HG02759 (cell line): Measurements from ENCODE around the gene RUBCN.

ENCODE experiments used
- ATAC-seq: cut with Tn5 transposase; IDR thresholded peaks from one replicate; pipeline ENCODE4 v1.9.1; 2021; ENCODE audit warnings: mild to moderate bottlenecking, moderate library complexity; ENCODE audit not compliant: unreplicated experiment

The RUBCN gene

GRCh38 chr3:197736491-197737318 lies at the start of gene RUBCN:
RUBCN (minus strand) TSS chr3:197736904; CDS start chr3:197736719, 185 bp downstream.
- peak; percentile 86 for ATAC-seq

GRCh38 chr3:197784019-197784585 lies 47.4 kb upstream of the RUBCN start:
- no peak for ATAC-seq

GRCh38 chr3:197782230-197782629 lies 45.5 kb upstream of the RUBCN start:
- ATAC-seq: peak; percentile 69

DNA sequence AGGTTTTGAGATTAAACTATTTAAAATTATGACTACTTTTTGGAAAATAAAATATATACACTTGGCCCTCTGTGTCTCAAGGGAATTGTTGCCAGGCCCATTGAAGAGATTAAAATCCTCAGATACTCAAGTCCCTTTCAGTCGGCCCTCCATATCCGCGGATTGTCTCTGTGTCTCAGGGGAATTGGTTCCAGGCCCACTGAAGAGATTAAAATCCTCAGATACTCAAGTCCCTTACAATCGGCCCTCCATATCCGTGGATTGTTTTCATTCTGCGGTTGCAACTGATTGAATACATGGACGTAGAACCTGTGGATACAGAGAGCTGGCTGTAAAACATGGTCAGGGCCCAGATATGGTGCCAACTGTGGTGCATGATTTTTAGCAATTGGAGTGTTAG lies 38.6 kb upstream of the RUBCN start:
- no peak for ATAC-seq

DNA sequence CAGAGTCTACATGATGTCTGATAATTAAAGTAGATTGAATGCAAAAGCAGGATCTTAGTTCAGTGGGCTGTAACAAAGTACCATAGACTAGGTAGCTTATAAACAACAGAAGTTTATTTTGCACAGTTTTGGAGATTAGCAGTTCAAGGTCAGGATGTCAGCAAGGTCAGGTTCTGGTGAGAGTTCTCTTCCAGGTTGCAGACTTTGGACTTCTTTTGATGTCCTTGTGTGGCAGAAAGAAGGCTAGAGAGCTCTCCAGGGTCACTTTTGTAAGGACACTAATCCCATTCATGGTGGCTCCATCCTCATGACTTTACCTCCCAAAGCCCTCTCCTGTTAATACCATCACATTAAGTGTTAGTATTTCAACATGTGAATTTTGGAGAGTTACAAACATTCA lies 25.1 kb upstream of the RUBCN start:
- ATAC-seq: no peak

GRCh38 chr3:197758512-197758911 lies 21.8 kb upstream of the RUBCN start:
- ATAC-seq: no peak

- no peak for ATAC-seq
Measured at GRCh38 chr3:197756704-197757103, 20.0 kb upstream of the RUBCN start.

DNA sequence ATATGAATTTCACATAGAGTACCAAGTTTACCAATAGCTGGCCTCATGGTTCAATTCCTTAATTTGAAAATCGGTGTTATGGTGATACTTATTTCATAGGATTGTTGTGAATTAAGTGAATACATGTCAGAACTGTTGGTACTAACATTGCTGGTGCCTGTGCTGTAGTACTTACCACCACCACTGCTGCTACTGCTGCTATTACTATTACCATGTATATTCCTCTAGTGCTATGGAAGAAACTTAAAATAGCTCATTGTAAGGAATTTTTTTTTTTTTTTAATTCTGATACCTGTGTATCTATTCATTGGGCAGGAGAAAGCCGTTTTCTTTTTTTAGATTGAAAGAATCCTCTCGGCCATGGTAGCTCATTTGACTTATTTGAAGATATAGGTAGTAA lies 16.6 kb upstream of the RUBCN start:
- no peak for ATAC-seq

DNA sequence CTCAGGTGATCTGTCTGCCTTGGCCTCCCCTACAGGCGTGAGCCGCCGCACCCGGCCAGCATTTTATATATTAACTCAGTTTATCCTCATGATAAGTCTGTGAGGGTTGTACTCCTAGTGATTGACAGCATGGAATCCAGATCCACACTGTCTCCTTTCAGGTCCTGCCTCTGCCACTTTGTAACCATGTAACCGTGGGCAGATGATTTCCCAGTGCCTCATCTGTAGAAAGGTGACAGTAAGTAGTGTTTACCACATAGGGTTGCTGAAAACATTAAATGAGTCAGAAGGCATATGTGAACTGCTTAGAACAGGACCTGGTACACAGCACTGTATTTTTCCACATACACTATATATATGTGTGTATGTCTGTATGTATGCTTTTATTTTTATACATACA lies 15.4 kb upstream of the RUBCN start:
- no peak for ATAC-seq

- ATAC-seq: no peak
Measured at GRCh38 chr3:197750858-197751737, 14.4 kb upstream of the RUBCN start.

DNA sequence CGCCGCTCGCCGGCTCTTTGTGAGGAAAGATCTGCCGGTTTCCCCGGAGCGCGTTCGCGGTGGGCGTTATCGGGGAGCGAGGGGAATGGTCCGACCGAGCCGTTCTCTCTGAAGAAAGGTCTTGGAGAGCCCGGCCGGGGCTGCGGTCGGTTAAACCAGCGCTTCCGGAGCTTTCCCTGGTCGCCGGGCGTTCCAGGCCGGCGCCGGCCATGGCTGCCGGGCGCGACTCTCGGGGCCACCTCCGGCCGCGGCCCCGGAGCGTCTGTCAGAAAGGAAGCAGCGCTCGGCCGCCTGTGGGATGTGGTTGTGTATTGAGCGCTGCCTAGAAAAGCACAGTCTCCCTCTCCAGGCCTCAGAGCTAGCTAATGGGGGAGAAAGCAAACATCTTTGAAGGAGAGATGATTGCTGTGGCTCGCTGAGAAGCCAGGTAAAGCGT lies 13.7 kb upstream of the RUBCN start:
- peak; percentile 41 for ATAC-seq

DNA sequence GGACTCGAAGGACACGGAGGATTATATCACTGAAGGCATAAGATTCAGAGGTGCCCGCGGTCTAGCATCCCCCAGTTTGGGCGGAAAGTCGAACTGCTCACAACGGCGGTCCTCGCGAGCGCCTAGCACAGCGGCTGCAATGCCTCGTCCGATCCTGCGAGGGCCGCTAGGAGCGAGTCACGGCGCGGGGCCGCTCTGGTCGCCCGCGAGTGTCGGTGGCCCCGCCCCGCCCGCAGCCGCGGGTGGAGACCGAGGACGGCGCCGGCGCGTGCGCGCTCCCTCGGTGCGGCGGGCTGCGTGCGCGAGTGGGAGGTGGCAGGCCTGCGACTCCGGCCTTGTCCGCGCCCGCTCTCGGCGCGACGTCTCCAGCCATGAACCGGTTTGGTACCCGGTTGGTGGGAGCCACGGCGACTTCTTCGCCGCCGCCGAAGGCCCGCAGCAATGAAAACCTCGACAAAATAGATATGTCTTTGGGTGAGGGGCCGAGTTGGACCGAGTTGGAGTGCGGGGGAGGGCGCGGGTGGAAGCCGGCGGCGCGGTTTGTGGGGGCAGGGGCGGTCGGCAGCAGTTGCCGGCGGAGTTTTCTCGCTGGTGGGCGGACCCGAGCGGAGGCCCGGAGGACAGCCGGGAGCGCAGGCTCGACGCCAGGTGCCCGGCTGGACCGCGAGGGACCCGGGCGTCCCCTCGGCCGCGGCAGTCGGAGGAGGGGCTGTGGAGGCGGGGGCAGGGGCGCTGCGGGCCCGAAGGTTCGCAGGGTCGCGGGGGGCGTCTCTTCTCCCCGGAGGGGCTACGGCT lies 13.1 kb upstream of the RUBCN start, which contains the start of gene FYTTD1:
FYTTD1 (plus strand) TSS at position 283 of the 795 bp plus-strand sequence; CDS start at position 372, 89 bp downstream.
- peak; percentile 83 for ATAC-seq

GRCh38 chr3:197749315-197749600 lies 12.6 kb upstream of the RUBCN start:
- ATAC-seq: peak; percentile 34

DNA sequence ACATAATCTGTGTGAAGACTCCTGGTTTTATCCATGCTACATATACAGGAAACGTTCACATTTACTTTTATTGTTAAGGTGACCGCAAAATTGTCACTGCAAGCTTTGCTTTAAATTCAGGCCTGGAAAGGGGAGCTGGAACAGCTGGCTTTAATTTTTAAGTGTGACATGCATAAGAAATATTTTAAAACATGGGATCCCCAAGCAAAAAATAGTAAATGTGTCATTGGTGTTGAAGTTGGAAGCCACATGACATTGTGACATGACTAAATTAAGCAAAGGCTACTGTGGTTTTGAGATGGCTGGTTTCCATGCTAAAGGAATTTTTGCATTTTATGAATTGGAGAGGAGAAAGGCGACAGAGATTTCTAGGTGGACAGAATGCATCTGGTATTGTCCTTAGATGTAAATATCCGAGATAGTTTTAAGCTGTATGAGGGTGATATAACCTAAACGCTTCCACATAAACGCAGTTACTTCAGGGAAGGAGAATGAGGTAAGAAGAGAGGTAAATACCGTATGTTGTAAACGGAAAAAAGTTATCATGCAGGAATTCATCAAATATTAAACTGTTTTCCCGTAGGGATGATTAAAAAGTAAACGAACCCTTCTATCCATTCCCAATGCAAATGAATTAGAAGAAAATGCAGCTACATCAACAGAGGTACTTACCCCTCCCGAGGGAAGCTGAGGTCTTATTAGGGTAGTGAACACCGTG lies 12.1 kb upstream of the RUBCN start:
- no peak for ATAC-seq

- no peak for ATAC-seq
Measured at GRCh38 chr3:197746801-197747237, 10.1 kb upstream of the RUBCN start.

- ATAC-seq: no peak
Measured at GRCh38 chr3:197746209-197746608, 9.5 kb upstream of the RUBCN start.

- no peak for ATAC-seq
Measured at GRCh38 chr3:197742787-197743186, 6.1 kb upstream of the RUBCN start.

- no peak for ATAC-seq
Measured at GRCh38 chr3:197737749-197738462, 1.2 kb upstream of the RUBCN start.

GRCh38 chr3:197737319-197737649 lies 580 bp upstream of the RUBCN start:
- ATAC-seq: no peak
